MV-4-11 (cell line): Measurements from ENCODE around the gene ST6GALNAC4.
"Not testable (repeated sequence)": the region's sequence is repeated elsewhere in the genome, so short reads cannot be mapped to it uniquely, and the experiment has no call there.

Experiments used
- DNase-seq: peaks from one replicate; lab custom pipeline; 2025; lab: John Stamatoyannopoulos, UW

ST6GALNAC4 gene

DNA sequence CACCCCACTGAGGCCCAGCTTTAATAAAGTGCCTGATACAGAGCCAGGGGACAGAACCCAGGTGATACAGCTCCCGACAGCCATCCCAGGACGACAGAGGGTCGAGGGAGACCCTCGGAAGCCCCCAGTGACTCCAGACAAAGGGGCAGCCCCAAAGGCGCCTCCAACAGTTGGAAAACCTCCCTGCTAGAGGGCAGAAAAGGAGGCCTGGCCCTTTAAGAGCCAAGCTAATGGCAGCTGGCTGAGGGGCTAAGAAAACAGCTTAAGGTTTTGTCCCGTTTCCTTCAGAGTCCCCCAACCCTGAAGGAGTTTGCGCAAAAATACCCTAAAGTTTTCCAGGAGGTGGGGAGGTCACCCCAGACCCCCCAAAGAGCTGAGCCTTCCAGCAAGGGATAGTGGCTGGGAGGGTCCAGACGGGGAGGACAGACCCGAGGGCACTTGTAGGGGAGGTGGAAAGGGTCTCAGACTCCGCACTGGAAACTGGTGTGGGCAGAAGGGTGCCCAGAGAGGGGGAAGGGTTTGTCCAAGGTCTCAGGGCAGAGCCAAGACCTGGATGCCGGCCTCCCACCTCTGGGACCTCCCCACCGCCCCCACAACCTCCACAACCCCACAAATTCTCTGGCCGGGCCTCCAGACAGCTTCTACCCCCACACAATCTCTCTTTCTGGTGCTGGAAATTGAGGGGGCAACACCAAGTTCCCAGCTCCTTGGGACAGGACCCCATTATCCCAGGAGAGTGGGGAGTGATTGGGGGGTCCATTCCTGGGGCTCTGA lies 31.1 kb downstream of the ST6GALNAC4 start:
- DNase-seq = no peak

DNA sequence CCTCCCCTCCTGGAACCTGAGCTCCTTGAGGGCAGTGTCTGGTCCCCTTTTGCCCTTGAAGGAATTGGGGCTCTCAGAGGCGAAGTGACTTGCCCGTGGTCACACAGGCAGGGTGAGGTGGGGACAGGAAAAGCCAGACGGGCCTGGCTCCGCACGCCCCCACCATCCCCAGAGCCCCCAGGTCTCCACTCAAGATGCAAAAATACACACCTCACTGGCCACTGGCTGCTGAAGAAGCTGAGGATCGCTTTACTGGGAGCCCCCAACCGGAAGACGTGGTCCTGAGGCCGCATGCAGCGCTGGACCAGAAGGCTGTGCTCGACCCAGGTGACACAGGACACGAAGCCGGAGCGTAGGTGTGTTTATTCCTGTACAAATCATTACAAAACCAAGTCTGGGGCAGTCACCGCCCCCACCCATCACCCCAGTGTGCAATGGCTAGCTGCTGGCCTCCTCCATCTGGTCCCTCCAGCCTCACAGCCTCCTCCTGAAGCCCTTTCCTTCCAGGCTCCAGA lies 31.8 kb downstream of the ST6GALNAC4 start:
- no peak for DNase-seq

DNA sequence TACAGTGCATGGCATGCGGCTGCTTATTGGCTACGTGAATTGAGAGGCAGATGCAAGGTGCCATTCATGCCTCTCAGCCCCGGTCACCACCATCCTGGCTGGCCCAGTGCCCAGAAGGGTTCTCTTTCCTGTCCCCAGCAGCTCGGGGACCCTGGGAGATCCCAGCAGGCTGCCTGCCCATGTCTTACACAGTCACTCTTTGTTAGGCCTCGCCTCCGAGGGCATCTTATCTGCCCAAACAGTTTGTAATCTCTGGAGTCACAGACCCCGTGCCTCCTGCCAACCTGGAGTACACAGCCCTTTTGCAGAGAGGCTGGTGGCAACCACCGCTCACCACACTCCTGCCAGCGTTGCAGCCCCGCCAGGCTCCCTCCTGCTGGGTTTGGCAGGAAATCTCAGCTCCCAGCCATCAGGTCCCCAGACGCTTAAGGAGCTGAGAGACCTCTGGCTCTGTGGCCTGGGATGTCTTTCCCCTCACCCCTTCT lies 32.4 kb downstream of the ST6GALNAC4 start:
- DNase-seq = no peak

DNA sequence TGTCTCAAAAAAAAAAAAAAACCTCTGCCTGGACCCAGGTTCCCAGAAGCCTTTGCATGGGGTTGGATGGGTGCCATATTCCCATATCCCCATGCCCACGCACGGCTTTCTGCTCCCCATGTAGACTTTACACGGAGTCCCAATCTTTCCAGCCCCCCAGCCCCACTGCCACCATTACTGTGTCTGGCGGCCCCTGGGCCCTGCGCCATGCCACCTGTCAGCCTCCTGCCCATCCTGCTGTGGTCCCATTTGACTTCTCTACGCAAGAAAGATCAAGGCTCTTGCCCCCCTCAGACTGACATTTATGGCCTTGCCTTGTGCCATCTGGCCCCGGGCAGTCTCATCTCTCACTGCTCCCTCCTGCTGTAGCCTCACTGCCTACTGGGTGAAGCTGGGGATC lies 32.9 kb downstream of the ST6GALNAC4 start:
- DNase-seq = no peak

- DNase-seq = not testable (repeated sequence)
Observed at GRCh38 chr9:127881715-127882114, 35.1 kb downstream of the ST6GALNAC4 start.

DNA sequence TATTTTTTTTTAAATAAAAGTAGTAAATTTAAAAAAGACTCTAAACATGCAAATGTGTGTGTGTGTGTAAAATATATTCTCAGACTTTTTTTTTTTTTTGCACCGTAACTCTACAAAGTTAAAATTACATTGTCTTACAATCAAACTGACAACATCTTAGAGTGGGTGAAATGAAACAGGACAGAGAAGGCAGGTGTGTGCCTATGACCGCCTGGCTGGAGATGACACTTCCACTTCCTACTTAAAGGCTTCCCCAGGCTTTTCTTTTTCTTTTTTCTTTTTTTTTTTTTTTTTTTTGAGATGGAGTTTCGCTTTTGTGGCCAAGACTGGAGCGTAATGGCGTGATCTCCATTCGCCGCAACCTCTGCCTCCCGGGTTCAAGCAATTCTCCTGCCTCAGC lies 36.7 kb downstream of the ST6GALNAC4 start:
- peak; percentile 24 for DNase-seq

GRCh38 chr9:127878652-127879390 lies 38.0 kb downstream of the ST6GALNAC4 start:
- peak; percentile 6 for DNase-seq

DNA sequence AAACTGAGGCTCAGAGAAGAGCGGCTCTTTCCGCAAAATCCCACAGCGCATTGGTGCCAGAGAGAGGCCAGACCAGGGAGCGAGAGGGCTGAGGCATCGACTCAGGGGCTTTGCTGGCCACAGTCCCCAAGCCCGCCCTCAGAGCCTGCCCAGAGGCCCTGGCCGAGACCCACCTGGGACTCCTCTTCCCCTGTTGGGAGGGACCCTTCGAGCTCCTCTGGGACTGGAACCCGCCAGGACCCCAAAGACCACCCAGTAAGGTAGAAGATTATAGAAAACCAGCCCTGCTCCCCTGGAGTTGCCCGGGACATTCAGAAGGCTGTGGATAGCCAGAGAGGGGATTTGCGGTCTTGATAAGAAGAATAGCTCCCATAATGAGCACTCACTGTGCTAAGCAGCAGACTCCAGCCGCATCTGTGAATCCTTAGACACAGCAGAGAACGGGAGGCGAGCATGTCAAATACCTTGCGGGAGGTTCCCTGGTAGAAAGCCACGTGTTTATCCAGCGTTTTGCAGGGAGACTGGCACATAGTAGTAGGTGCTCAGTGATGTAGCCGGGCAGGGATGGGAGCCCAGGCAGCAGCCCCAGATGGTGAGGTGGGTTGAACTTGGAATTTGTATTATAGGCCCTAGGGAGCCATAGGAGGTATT lies 38.7 kb downstream of the ST6GALNAC4 start:
- DNase-seq = no peak

DNA sequence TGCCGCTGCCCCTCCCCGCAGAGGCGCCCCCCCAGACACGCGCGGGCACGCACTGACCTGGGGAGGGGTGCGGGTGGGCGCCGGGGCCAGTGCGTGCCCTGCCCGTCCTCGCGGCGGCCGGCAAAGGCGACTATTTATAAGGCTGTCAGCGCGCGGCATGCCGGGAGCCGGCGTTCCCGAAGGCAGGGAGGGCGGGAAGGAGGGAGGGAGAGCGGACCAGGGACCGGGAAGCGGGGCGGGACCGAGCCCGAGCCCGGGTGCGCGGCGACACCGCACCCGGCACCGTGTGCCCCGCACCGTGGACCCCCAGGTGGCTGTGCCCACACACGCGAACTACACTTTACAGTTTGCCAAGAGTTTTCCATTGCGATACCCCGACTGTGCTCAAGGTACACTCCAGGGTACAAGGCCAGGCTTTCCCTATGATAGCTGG lies 39.3 kb downstream of the ST6GALNAC4 start, which contains the start of gene AK1:
Gene AK1 (minus strand): TSS at position 110 of the 433 bp plus-strand sequence. CDS start 3,058 bp downstream, outside the sequence.
- DNase-seq = no peak

- DNase-seq = no peak
Observed at GRCh38 chr9:127876764-127877562, 39.9 kb downstream of the ST6GALNAC4 start.

- no peak for DNase-seq
Observed at GRCh38 chr9:127876026-127876763, 40.6 kb downstream of the ST6GALNAC4 start.

DNA sequence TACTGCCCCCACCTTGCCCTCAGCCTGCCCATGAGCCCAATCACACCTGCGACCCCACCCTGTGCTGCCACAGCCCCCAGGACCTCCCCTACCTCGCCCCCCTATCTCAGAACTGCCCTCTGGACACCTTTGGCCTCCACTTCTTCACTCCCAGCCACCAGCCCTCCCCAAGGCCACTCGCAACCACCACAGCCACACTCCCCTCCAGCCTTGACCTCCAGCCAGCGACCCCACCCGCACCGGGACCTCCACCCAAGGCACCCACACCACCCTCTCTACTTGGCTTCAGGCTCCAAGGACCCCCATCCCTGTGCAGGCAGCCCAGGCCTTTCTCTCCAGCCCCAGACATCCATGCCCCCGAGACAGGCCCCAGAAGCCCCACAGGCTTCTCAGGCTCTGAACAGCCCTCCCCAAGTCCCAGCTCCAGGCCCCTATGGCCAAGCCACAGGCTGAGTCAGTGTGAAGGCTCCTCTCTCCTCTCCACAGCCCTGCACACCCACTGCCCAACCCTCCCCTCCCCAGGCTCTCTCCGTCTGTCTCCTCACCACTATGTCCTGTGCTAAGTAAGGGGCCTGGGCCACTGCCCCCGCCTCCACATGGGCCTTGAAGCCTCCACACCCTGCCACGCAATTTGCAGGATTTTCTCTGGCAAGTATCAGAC lies 41.4 kb downstream of the ST6GALNAC4 start:
- no peak for DNase-seq

DNA sequence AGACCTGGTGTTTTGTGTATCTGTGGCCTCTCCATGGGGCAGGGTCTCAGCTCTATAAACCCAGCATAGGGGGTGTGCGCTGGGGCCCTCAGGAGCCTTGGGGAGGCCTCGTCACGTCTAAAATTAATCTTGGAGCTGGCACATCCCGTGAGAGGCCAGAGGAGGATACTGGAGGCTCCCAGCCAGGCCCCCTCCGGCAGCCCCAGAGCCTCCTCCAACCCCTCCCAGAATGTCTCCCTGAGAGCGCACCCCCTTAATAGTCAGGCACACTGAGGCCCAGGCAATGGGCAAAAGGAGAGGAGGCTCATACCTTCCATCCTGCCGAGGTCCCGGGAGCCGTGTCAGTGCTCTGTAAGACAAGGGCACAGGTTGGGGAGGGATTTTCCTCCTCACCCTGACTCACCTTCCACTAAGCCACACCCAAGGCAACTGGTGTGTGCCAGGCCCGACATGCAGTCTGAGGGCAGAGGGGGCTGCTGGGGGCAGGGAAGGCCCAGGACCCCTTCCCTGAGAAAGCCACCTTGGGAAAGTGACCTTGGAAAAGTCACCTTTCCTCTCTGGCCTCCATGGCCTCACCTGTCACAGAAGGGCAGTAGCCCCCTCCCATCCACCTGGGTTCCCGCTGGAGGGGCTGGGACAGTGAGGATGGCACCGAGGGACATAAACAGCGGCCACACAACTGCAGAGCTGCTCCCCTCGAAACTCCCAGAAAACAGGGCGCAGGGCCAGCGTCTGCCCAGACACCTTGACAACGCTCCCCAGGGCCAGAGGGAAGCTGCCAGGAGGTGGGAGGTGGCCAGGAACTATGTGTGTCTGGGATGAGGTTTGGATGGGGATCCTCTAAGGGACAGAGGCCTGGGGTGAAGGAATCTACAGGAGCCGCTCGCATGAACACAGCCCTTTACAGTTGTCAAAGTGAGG lies 42.3 kb downstream of the ST6GALNAC4 start:
- DNase-seq = no peak

DNA sequence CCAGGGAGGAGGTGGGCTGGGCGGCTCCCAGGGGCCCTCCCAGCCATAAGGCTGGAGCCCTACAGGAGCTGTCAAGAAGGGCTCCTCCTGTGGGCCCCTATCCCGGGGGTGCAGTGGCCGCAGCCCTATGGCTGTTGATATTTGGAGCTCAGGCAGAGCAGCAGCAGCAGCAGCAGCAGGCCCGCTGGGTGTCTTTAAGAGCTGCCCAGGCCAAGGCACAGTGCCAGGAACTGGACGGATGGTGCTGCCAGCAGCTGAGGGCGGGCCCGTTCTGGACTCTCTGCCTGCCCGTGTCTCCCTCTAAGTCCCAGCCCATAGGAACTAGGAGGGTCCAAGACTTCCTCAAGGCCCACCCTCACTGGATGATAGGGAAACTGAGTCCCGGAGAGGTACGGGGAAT lies 43.0 kb downstream of the ST6GALNAC4 start:
- no peak for DNase-seq

- no peak for DNase-seq
Observed at GRCh38 chr9:127873223-127873691, 43.6 kb downstream of the ST6GALNAC4 start.

DNA sequence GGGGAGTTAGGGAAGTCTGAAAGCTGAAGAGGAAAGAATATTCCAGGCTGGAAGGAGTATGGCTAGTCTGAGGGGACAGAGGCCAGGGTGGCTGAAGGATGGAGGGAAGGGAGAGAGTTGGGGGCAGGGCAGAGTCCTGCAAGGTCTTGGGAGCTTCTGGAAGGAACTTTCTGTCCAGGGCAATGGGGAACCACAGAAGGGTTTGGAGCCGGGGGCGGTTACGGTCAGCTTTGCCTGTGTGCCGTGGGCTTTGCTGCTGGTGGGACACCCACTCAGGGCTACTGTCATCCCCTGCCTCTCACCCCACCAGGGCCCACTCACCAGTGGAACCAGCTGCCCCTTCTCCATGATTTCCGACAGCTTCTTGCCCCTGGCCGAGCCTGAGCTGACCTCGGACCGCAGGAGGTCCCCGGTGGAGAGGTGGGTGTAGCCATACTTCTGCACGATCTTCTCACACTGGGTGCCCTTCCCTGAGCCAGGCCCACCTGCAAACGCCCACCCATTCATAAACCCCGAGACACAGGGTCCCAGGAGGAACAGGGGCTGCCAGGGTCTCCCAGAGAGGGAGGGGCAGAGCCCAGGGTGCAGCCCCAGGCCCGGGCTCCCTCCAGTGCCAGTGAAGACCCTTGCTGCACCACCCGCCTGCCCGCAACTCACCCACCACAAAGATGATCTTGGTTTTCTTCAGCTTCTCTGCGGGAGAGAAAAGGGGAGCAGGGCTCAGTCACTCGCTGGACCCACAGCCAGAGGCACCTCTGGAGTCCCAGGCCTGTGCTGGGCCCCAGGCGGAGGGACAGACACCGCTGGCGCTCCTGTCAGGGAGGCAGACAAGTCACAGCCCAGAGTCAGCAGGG lies 44.2 kb downstream of the ST6GALNAC4 start:
- no peak for DNase-seq

GRCh38 chr9:127871531-127871930 lies 45.3 kb downstream of the ST6GALNAC4 start:
- DNase-seq = no peak

DNA sequence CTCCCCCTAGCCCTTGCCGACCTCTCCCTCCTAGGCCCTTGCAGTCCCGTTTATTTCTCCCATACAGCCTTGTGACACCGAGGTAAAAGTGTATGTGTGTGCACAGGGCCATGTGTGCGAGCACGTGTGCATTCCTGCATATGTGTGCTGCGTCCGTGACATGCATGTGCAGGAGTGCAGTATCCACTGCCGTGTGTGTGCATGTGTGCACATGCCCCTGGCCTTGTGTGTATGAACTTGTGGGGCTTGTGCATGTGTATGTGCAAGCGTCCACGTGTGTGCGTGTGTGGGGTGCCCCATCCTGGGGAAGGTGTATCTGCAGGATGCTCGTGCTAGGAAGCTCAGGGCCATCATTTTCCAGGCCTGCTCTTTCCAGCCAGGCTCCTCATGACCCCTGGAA lies 46.0 kb downstream of the ST6GALNAC4 start:
- no peak for DNase-seq
